Measurements from ENCODE around the gene RFTN1. TPM values are rescaled to one million over a fixed set of nuclear protein-coding genes. Genes with fewer than 3 reads are reported as not detected.

The RFTN1 gene
- total RNA-seq, 1 donor from 2014 or later, result 93.7 TPM

DNA sequence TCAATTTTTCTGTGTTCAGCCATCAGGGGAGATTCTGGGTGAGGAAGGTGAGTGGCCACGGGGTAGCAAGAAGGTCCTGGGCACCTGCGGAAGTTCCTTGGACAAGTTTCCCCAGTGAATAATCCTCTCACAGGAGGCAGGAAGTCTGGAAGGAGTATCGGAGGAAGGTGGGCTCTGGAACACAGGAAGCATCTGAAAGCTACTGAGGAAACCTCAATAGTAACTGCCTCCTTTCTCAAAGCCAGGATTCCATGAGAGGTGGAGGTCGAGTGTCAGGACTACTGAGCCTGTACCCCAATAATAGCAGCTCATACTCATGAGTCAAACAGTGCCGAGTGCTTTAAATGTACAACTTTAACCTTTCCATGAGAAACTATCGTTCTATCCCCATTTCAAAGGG, 137.6 kb downstream of the RFTN1 start:
- intact Hi-C loops (cut with micrococcal nuclease), result loop anchor here (5.0 kb wide), 2 partner anchors 74 to 91 kb away; no protein-coding TSS in a partner anchor
- Mint-ChIP-seq H3K27me3 (ENCODE audit: low read depth) (no peaks in the 10 kb centered on the region), H3K36me3 (ENCODE audit: low read depth) (peaks cover 93% of the 10 kb centered on the region), H3K9me3 (peaks cover 20% of the 10 kb centered on the region), H3K4me3 (ENCODE audit: low read depth) (no peak overlapping the region), H3K4me1 (ENCODE audit: low read depth) (peaks cover 84% of the 10 kb centered on the region), H3K27ac (no peak overlapping the region)
- DNase-seq (ENCODE audit: low spot score), result no peak

DNA sequence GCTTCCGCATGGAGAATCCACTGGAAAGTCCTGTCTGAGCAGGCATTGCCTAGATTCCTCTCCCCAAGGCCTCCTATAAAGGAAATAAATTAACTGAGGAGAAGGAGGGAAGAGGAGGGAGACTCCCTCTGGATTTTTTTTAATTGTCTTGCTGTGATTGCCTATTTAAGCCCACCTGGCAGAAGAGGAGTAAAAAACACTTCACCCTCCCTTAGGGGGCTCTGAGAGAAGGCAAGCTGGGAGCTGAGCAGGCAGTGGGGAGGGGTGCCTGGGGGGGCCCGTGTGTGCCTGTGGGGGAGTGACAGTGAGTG, 138.6 kb downstream of the RFTN1 start:
- H3K27me3 Mint-ChIP-seq (ENCODE audit: low read depth), result no peaks in the 10 kb centered on the region
- H3K4me3 Mint-ChIP-seq (ENCODE audit: low read depth), result no peak overlapping the region
- no peak for DNase-seq (ENCODE audit: low spot score)
- H3K27ac Mint-ChIP-seq, result peak overlapping the region; percentile 82
- peaks cover 20% of the 10 kb centered on the region for H3K9me3 Mint-ChIP-seq
- H3K4me1 Mint-ChIP-seq (ENCODE audit: low read depth), result peaks cover 90% of the 10 kb centered on the region
- H3K36me3 Mint-ChIP-seq (ENCODE audit: low read depth), result peaks cover 93% of the 10 kb centered on the region
- intact Hi-C loops (cut with micrococcal nuclease), result loop anchor here (5.0 kb wide), 2 partner anchors 73 to 92 kb away; no protein-coding TSS in a partner anchor

DNA sequence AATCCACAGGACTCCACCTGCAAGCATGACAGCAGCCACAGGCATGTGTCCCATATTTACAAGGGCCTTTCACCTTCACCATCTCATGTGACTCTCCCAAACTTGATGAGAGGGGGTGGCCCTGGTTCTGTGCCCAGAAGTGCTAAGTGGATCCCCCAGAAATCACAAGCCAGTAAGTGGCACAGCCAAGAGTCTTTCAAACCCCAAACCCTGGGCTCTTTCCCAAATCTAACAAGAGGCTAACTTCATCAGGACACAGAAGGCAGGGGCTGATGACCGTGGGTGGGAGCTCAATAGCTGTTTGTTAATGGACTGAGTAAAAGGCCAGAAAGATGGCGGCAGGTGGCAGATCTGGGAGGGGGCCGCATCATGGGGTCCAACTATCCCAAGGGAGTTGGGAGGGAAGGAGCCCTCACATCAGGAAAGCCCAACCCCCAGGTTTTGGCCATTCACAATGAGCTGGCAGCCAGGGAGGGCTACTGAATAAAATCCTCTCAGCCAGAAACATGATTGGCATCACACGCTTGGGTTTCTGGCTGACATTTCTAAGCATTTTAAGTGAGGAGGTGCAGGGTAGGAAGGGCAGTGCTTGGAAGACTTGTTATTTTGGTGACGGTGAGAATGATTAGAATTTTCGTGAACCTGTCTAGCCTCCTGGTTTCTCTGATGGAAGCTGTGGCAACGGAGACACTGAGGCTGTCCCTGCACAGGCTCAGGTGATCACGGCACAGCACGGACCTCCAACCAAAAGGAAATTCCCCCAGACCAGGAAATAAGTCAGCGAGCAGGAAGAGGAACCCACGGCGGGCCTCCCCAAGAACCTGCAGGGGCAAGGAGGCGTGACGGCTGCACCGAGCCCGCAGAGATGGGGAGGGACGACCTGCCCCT, 139.2 kb downstream of the RFTN1 start:
- Mint-ChIP-seq H3K36me3 (ENCODE audit: low read depth) (peaks cover 93% of the 10 kb centered on the region), H3K27ac (peak overlapping the region; percentile 82), H3K27me3 (ENCODE audit: low read depth) (no peaks in the 10 kb centered on the region), H3K4me3 (ENCODE audit: low read depth) (no peak overlapping the region), H3K4me1 (ENCODE audit: low read depth) (peaks cover 90% of the 10 kb centered on the region), H3K9me3 (peaks cover 16% of the 10 kb centered on the region)
- DNase-seq (ENCODE audit: low spot score), result no peak
- intact Hi-C loops (cut with micrococcal nuclease), result no loop called here

DNA sequence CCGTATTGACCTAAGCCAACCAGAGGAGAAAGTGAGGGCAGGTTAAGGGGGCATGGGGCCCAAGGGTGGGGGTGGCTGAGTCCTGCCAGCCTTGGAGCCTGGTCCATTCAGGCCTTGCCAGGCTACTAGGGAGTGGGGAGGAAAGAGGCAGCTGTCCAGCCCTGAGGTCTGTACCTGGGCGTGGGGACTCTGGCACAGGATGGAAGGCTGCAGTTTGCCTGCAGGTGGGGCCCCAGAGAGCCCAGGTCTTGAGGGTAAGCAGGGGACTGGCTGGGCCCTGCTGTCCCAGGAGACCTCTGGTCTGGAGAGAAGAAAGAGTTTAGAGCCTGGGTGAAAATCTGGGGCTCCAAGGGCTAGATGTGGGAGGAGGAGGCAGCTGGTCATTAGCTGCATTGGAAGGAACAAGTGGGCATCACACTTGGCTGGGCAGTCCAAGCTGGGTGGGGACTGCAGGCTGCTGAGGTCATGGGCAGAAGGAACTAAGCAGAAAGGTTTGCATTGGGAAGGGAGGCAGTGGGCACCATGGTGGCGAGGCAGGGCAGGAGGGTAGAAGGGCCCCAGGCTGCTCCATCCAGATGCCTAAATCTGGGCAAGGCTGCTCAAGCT, 140.1 kb downstream of the RFTN1 start:
- no peak for DNase-seq (ENCODE audit: low spot score)
- H3K27ac Mint-ChIP-seq, result peak overlapping the region; percentile 82
- peaks cover 91% of the 10 kb centered on the region for H3K36me3 Mint-ChIP-seq (ENCODE audit: low read depth)
- H3K4me1 Mint-ChIP-seq (ENCODE audit: low read depth), result peaks cover 85% of the 10 kb centered on the region
- H3K9me3 Mint-ChIP-seq, result peaks cover 8% of the 10 kb centered on the region
- H3K4me3 Mint-ChIP-seq (ENCODE audit: low read depth), result no peak overlapping the region
- intact Hi-C loops (cut with micrococcal nuclease), result no loop called here
- no peaks in the 10 kb centered on the region for H3K27me3 Mint-ChIP-seq (ENCODE audit: low read depth)

DNA sequence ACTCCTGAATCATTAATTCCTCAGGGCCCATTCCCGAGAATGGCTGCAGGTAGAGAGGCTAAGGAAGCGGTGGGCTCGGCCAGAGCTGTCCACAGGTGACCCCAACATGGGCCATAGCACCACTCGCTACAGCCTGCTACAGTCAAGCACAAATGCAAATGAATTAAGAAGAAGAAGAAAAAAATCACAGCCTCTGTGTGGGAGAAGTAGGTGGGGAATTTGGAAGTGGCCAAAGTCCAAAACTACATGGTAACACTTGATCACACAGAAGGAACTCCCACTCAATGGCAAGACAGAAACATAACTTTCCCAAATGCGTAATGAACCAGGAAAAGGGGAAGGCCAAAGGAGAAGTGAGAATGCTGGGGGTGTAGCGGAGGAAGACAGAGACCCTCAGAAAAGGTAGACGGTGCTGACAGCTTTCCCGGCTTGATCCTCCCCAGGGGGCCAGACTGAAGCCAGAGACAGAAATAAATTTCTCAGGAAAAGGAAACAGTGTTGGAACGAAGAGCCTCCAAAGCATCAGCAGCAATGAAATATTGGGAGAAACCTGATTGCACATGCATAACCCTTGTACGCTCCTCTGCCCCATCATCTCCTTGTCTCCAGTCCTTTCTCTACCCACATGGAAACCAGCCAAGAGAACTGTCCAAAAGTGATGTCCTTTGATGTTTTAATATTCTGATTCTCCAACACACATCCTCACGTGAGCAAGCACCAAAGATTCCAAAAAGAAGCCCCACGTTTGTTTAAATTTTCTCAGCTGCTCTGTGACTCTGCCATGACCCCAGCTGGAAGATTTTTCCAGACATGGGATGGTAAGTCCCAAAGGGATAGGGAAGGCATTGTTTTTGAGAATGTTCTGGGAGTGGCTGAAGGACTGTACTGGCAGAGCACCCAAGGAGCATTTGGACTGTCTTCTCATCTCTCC, 140.9 kb downstream of the RFTN1 start:
- Mint-ChIP-seq H3K27ac (peak overlapping the region; percentile 45), H3K9me3 (no peaks in the 10 kb centered on the region), H3K4me3 (ENCODE audit: low read depth) (no peak overlapping the region), H3K4me1 (ENCODE audit: low read depth) (peaks cover 77% of the 10 kb centered on the region), H3K27me3 (ENCODE audit: low read depth) (no peaks in the 10 kb centered on the region), H3K36me3 (ENCODE audit: low read depth) (peaks cover 89% of the 10 kb centered on the region)
- no peak for DNase-seq (ENCODE audit: low spot score)
- intact Hi-C loops (cut with micrococcal nuclease), result no loop called here

DNA sequence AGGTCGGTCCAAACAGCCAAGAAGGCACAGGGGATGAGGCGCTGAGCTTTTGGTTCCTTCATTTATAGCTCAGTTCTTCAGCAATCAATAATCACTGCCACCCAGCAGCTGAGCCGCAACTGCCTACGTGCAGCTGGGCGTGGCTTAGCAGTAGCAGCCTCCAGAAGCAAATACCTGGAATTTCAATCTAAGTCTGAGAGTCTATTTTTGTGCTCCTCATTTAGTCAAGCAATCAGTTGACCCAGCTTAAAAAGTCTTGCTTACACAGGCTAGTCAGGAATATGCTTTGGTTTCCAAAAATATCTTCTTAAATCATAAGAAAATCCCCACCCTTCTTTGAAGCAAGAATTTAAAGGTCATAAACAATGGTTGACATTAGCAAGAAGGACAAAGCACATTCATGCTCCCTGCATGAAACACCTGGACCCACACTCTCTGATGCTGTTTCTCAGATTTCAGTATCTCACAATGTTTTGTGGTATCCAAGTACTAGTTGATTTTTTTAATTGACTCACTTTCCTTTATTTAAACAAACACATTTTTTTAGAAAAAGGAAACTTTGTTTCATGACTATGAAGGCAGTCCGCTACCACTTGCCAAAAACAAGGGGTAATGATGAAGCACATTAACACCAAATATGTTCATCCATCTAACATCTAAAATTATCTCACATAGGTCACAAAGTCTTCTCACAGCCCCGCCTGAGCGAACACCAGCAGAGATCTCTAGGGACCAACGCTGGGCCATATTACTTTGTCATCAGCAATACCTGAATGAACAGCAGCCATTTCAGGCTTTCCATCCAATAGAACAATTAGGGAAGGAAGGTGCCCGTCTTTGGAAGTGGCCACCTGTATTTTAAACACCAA, 142.4 kb downstream of the RFTN1 start:
- no peak overlapping the region for H3K4me3 Mint-ChIP-seq (ENCODE audit: low read depth)
- H3K27me3 Mint-ChIP-seq (ENCODE audit: low read depth), result no peaks in the 10 kb centered on the region
- H3K4me1 Mint-ChIP-seq (ENCODE audit: low read depth), result peaks cover 69% of the 10 kb centered on the region
- peak overlapping the region; percentile 56 for H3K27ac Mint-ChIP-seq
- H3K9me3 Mint-ChIP-seq, result no peaks in the 10 kb centered on the region
- intact Hi-C loops (cut with micrococcal nuclease), result no loop called here
- DNase-seq (ENCODE audit: low spot score), result no peak
- H3K36me3 Mint-ChIP-seq (ENCODE audit: low read depth), result peaks cover 88% of the 10 kb centered on the region

DNA sequence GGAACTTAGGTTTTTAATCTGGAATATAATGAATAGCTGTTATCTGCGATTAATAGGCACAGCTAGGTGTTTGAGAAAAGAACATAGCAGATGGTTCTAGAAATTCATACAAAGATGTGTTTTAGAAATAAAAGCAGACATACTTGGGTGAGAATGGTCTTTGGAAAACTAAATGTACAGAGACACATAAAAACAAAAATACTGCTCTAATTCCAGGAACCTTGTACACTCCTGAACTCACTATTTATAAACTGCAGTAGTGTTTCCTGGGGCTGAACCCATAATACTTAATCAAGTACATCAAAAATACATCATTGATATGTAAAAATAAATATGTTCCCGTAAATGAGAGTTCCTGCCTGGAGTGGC, 143.0 kb downstream of the RFTN1 start:
- Mint-ChIP-seq H3K27me3 (ENCODE audit: low read depth) (no peaks in the 10 kb centered on the region), H3K27ac (peak overlapping the region; percentile 56), H3K4me1 (ENCODE audit: low read depth) (peaks cover 65% of the 10 kb centered on the region), H3K4me3 (ENCODE audit: low read depth) (no peak overlapping the region), H3K9me3 (no peaks in the 10 kb centered on the region), H3K36me3 (ENCODE audit: low read depth) (peaks cover 90% of the 10 kb centered on the region)
- DNase-seq (ENCODE audit: low spot score), result no peak
- intact Hi-C loops (cut with micrococcal nuclease), result no loop called here

DNA sequence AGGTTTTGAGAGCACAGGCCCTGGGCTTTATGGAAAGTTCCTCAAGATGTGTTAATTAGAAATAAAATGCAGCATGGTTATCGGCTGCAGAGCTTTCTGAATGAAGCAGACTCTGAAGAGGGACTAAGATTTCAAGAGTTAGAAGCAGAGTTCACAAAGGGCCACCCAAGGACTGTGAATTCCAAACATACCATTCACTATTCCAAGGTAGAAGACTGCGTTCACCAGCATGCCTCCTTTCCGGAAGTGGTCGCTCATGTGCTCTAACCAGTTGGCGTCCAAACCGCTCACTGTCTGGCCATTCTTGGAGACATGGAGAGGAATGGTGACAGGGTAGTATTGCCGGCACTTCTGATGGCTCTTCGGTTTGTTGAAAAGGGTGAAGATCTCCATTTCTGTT, 143.6 kb downstream of the RFTN1 start:
- Mint-ChIP-seq H3K9me3 (no peaks in the 10 kb centered on the region), H3K4me1 (ENCODE audit: low read depth) (peaks cover 59% of the 10 kb centered on the region), H3K27me3 (ENCODE audit: low read depth) (no peaks in the 10 kb centered on the region), H3K4me3 (ENCODE audit: low read depth) (no peak overlapping the region), H3K36me3 (ENCODE audit: low read depth) (peaks cover 87% of the 10 kb centered on the region), H3K27ac (peak overlapping the region; percentile 54)
- intact Hi-C loops (cut with micrococcal nuclease), result no loop called here
- DNase-seq (ENCODE audit: low spot score), result no peak

DNA sequence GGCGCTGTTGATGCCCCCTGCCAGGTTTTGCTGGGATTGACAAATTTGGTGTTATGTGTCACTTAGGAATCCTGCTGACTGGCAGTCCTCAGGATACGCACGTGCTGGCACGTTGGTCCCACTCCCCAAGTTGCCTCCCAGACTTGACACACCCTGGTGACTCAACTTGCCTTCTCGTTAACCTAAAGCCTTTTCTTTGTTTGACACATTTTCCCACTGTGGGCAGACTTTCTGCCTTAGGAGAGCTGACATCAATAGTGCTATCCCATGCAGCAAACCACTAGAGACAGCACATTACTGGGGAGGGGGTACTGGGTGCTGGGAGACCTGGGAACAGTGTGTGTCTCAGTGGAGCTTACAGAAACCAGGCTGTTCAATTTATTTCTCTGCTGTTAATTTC, 144.2 kb downstream of the RFTN1 start:
- Mint-ChIP-seq H3K4me3 (ENCODE audit: low read depth) (no peak overlapping the region), H3K27me3 (ENCODE audit: low read depth) (no peaks in the 10 kb centered on the region), H3K4me1 (ENCODE audit: low read depth) (peaks cover 53% of the 10 kb centered on the region), H3K9me3 (no peaks in the 10 kb centered on the region), H3K36me3 (ENCODE audit: low read depth) (peaks cover 85% of the 10 kb centered on the region), H3K27ac (peak overlapping the region; percentile 54)
- DNase-seq (ENCODE audit: low spot score), result no peak
- intact Hi-C loops (cut with micrococcal nuclease), result no loop called here

DNA sequence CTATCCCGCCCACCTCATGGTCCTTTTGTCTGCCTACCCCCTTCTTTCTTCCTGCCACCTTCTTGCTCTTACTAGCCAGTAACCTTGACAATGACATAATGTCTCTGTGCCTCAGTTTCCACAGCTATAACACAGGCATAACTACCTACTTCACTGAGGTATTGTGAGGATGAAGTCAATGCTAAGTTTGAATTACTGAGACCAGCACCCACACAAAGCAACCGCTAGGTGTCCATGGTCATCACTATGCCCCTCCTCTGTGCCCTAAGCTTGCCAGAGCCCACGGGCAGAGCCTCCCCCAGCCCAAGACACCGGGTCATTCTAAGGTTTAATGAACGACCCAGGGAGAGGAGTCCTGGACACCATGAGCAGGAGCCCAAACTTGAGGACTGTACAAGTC, 146.9 kb downstream of the RFTN1 start:
- no peak for DNase-seq (ENCODE audit: low spot score)
- no peaks in the 10 kb centered on the region for H3K9me3 Mint-ChIP-seq
- H3K4me1 Mint-ChIP-seq (ENCODE audit: low read depth), result peaks cover 30% of the 10 kb centered on the region
- H3K36me3 Mint-ChIP-seq (ENCODE audit: low read depth), result peaks cover 80% of the 10 kb centered on the region
- H3K27me3 Mint-ChIP-seq (ENCODE audit: low read depth), result no peaks in the 10 kb centered on the region
- H3K27ac Mint-ChIP-seq, result no peak overlapping the region
- intact Hi-C loops (cut with micrococcal nuclease), result no loop called here
- H3K4me3 Mint-ChIP-seq (ENCODE audit: low read depth), result no peak overlapping the region

DNA sequence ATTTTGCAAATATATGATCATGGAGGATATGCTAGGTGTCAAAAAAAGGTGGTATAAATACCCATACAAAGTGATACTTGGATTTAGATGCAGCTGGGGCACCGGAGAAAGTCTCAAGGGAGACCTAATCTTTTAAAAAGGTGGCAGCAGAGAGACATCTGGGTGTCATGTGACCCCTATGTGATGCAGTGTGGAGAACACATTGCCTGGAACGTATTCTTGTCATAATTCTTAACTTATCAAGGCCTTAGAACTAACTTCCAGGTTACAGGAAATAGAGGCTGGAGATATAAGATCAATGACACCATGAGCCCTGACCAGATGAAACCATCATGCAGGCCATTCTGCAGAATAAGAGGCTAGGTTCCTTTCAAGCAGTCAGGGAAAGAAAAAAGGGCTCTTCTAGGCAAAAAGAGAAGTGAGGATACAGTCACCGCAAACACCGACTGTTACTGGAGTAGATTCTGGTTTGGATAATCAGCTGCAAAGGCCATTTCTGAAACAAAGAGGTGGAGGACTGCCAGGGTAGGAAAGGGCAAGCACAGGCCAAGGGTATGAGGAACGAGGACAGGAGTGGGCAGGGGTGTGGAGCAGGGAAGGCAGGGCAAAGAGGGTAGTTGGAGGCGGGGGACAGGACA, 147.9 kb downstream of the RFTN1 start:
- Mint-ChIP-seq H3K9me3 (no peaks in the 10 kb centered on the region), H3K27ac (no peak overlapping the region), H3K4me1 (ENCODE audit: low read depth) (peaks cover 27% of the 10 kb centered on the region)

DNA sequence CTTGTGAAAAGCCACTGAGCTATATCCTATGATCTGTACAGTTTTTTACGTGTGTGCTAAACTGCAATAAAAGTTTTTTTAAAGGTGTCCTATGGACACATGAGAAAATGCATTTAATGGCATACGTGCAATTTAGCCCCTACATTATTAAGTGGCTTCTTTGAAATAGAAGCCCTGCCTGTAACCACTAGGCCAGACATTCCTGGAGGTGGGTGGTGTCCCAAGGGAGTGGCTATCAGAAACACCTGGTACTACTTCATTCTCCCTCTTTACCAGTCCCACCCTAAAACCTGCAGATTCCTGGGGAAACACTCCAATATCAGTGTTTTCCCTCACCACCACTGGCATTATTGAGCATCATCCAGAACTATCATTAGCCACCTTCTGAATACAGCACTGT, 148.5 kb downstream of the RFTN1 start:
- Mint-ChIP-seq H3K27ac (no peak overlapping the region), H3K4me1 (ENCODE audit: low read depth) (peaks cover 20% of the 10 kb centered on the region), H3K27me3 (ENCODE audit: low read depth) (no peaks in the 10 kb centered on the region), H3K4me3 (ENCODE audit: low read depth) (no peak overlapping the region), H3K36me3 (ENCODE audit: low read depth) (peaks cover 71% of the 10 kb centered on the region), H3K9me3 (no peaks in the 10 kb centered on the region)
- intact Hi-C loops (cut with micrococcal nuclease), result no loop called here
- no peak for DNase-seq (ENCODE audit: low spot score)

More for the DNA sequence above, 147.9 kb downstream of the RFTN1 start:
- peaks cover 78% of the 10 kb centered on the region for H3K36me3 Mint-ChIP-seq (ENCODE audit: low read depth)
- DNase-seq (ENCODE audit: low spot score), result no peak
- no peak overlapping the region for H3K4me3 Mint-ChIP-seq (ENCODE audit: low read depth)
- H3K27me3 Mint-ChIP-seq (ENCODE audit: low read depth), result no peaks in the 10 kb centered on the region
- intact Hi-C loops (cut with micrococcal nuclease), result no loop called here
